Breast epithelium (tissue), 3 donors: ENCODE measurements around the gene EFCAB14.

Experiments
- POLR2A ChIP-seq: fragments of 450-650 bp; IDR thresholded peaks from one replicate; pipeline ENCODE4 v1.6.1; 2016; ENCODE audit warnings: antibody characterized with exemption, mild to moderate bottlenecking, moderate library complexity
- POLR2AphosphoS5 ChIP-seq, 3 donors: sonication (generic); formaldehyde crosslinking; IDR thresholded peaks; one replicate each; pipeline ENCODE4 v1.6.1; 2017; ENCODE audit warnings: antibody characterized with exemption in 3 of 3
- TF ChIP-seq, protein P1 (sequence below), 3 donors: fragments of 450-650 bp; IDR thresholded peaks; one replicate each; pipeline ENCODE4 v1.5.1; 2016 to 2017; ENCODE audit warnings: antibody characterized with exemption in 3 of 3, mild to moderate bottlenecking in 3 of 3, moderate library complexity in 3 of 3

GRCh38 chr1:46761740-46762139, 42.8 kb upstream of the EFCAB14 start:
- TF ChIP-seq, protein P1, sequence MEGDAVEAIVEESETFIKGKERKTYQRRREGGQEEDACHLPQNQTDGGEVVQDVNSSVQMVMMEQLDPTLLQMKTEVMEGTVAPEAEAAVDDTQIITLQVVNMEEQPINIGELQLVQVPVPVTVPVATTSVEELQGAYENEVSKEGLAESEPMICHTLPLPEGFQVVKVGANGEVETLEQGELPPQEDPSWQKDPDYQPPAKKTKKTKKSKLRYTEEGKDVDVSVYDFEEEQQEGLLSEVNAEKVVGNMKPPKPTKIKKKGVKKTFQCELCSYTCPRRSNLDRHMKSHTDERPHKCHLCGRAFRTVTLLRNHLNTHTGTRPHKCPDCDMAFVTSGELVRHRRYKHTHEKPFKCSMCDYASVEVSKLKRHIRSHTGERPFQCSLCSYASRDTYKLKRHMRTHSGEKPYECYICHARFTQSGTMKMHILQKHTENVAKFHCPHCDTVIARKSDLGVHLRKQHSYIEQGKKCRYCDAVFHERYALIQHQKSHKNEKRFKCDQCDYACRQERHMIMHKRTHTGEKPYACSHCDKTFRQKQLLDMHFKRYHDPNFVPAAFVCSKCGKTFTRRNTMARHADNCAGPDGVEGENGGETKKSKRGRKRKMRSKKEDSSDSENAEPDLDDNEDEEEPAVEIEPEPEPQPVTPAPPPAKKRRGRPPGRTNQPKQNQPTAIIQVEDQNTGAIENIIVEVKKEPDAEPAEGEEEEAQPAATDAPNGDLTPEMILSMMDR (IDR thresholded peaks at IDR 0.05) = no peak
- TF ChIP-seq POLR2A (no peak), POLR2AphosphoS5 (IDR thresholded peaks at IDR 0.05) (no peak)
